Activated naive CD8-positive, alpha-beta T cell treated with anti-CD3 and anti-CD28 coated beads, Interleukin-2, amount 50 U/mL, for 24 hours (primary cell): ENCODE measurements around the gene SAMD4A.

Experiments
- ATAC-seq: fragments of 150-1000 bp; cut with Tn5 transposase; one replicate; pipeline ENCODE4 v1.10.0; 2021
- DNase-seq: peaks from one replicate; pipeline ENCODE4 v3.0.0; 2021
- H3K27ac Mint-ChIP-seq: one replicate; pipeline ENCODE4 v1.8.0; 2021; ENCODE audit warnings: mild to moderate bottlenecking, mixed read lengths
- H3K27me3 Mint-ChIP-seq: one replicate; pipeline ENCODE4 v1.8.0; 2021; ENCODE audit warnings: mixed read lengths
- H3K36me3 Mint-ChIP-seq: one replicate; pipeline ENCODE4 v1.8.0; 2021; ENCODE audit warnings: low read depth, mixed read lengths
- H3K4me1 Mint-ChIP-seq: one replicate; pipeline ENCODE4 v1.8.0; 2021; ENCODE audit warnings: mixed read lengths
- H3K4me3 Mint-ChIP-seq: one replicate; pipeline ENCODE4 v1.8.0; 2021; ENCODE audit warnings: mild to moderate bottlenecking, moderate library complexity, mixed read lengths
- H3K9me3 Mint-ChIP-seq: one replicate; pipeline ENCODE4 v1.8.0; 2021; ENCODE audit warnings: mixed read lengths

Gene SAMD4A

DNA sequence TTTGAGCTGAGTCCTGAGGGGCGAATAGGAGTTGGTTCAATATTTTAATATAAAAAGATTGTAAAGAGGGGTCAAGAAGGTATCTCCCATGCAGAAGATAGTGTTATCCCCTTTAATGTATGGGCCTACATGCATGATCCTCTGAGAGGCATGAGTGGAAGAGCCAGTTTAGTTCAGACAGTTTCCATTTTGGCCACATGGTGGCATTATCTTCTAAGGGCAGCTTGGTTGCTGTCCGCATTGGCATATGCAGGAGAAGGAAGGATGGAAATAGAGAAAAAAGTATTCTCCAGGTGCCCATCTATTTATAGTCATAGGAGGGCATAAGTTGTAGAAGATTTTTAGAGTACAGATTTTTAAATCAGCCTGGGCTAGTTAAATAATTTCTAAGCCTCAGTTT lies 5.4 kb downstream of the SAMD4A start:
- peaks cover 10% of the 10 kb centered on the region for H3K4me1 Mint-ChIP-seq
- H3K36me3 Mint-ChIP-seq: peaks cover 36% of the 10 kb centered on the region
- no peak for ATAC-seq
- no peak overlapping the region for H3K4me3 Mint-ChIP-seq
- peaks cover 10% of the 10 kb centered on the region for H3K27me3 Mint-ChIP-seq
- H3K9me3 Mint-ChIP-seq: peaks cover 18% of the 10 kb centered on the region
- DNase-seq: peak; percentile 36
- H3K27ac Mint-ChIP-seq: no peak overlapping the region

DNA sequence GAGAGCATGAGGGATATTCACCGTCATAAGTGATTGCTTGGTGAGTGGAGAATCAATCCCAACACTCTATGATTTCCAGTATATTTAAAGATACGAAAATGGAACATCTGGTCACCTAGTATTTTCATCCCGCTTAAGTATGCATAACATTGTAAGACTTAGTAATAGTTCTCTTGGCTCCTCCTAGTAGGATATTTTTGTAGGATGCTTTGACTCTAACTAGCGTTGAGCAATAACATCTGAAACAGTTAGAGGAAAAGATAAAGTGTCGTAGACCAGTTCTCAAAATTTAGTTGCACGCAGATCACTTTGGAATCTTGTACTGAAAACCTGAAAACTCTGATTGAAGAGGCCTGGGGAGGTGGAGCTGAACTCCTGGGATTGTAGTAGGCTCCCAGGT lies 7.6 kb downstream of the SAMD4A start:
- Mint-ChIP-seq H3K27ac (no peak overlapping the region), H3K36me3 (peaks cover 36% of the 10 kb centered on the region), H3K27me3 (peaks cover 4% of the 10 kb centered on the region), H3K9me3 (peaks cover 18% of the 10 kb centered on the region), H3K4me1 (no peaks in the 10 kb centered on the region), H3K4me3 (no peak overlapping the region)
- DNase-seq (no peak), ATAC-seq (no peak)

DNA sequence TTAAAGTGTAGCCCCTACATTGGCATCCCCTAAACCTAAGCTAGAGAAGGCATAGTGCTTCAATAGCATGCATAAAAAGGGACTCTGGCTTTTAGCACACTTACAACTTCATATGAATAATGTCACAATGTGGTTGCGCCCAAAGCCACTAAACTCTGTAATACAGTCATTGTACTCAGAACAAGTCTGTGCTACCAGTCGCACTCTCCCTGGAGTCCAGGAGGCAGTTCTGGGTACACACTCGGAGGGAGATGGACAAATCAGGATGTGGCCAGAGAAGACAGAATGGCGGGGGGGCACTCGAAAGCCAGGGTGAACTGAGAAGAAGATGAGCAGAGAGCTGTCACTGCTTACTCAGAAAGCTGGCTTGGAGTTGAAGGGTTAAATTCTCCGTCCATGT lies 10.6 kb downstream of the SAMD4A start:
- Mint-ChIP-seq H3K4me3 (no peak overlapping the region), H3K36me3 (peaks cover 24% of the 10 kb centered on the region), H3K27me3 (no peaks in the 10 kb centered on the region), H3K9me3 (peaks cover 10% of the 10 kb centered on the region), H3K4me1 (no peaks in the 10 kb centered on the region), H3K27ac (no peak overlapping the region)
- DNase-seq (no peak), ATAC-seq (no peak)

DNA sequence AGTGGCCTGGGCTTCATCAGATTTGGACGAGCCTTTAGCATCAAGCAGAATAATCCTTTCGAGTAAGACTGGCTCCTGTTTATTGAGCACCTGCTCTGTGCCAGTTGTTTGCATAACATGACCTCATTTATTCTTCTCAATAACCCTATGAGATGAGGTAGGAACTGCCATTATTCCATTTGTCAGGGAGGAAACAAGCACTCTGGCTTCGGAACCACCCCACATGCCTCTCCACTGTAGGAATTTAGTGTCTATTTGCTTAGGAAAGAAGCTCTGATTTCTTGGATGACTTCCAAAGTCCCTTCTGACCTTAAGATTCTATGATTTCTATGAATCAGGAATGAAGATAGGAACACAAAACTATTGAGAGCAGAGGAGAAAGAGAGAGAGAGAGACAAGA lies 11.0 kb downstream of the SAMD4A start:
- no peaks in the 10 kb centered on the region for H3K4me1 Mint-ChIP-seq
- no peaks in the 10 kb centered on the region for H3K27me3 Mint-ChIP-seq
- H3K36me3 Mint-ChIP-seq: peaks cover 21% of the 10 kb centered on the region
- DNase-seq: no peak
- ATAC-seq: no peak
- H3K4me3 Mint-ChIP-seq: no peak overlapping the region
- no peak overlapping the region for H3K27ac Mint-ChIP-seq
- H3K9me3 Mint-ChIP-seq: peaks cover 7% of the 10 kb centered on the region

DNA sequence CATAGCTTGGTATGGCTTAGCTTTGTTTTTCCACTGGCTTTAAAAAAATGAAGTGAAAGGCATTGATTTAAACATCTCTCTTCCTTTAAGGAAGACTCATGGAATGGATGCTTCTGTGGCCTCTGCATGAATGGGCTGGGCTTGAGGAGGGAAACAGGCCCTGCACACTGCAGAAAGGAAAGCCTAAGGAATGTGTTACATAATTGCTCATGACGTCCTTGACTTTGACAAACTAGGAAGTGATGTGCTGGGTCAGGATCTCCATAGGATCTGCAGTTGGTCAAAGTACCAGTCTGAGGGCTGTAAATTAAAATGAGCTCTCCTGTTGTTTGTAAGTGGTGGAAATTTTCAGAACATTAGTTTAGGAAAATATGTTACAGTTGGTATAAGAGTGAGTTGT lies 12.7 kb downstream of the SAMD4A start:
- Mint-ChIP-seq H3K36me3 (peaks cover 6% of the 10 kb centered on the region), H3K27me3 (no peaks in the 10 kb centered on the region), H3K4me3 (no peak overlapping the region), H3K4me1 (no peaks in the 10 kb centered on the region), H3K9me3 (no peaks in the 10 kb centered on the region), H3K27ac (no peak overlapping the region)
- DNase-seq (no peak), ATAC-seq (no peak)

DNA sequence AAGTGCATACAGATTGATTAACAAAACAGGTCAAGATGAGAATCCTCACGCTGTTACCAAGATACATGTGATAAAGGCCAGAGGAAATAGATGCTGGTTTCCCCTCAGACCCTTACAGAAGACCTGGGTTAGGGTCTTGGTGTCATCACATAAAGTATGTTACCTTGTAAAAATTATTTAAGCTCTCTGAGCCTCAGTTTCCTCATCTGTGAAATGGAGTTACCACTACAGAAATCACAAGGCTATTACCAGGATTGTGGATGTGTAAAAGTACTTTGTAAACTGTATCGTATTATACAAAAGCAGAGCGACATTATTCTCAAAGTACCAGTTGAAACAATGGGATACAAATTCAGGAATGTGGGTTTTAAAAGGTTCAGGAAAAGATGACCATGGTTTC lies 14.0 kb downstream of the SAMD4A start:
- H3K36me3 Mint-ChIP-seq: peaks cover 6% of the 10 kb centered on the region
- DNase-seq: no peak
- no peak overlapping the region for H3K27ac Mint-ChIP-seq
- H3K4me1 Mint-ChIP-seq: no peaks in the 10 kb centered on the region
- H3K4me3 Mint-ChIP-seq: no peak overlapping the region
- ATAC-seq: no peak
- H3K27me3 Mint-ChIP-seq: no peaks in the 10 kb centered on the region
- no peaks in the 10 kb centered on the region for H3K9me3 Mint-ChIP-seq

DNA sequence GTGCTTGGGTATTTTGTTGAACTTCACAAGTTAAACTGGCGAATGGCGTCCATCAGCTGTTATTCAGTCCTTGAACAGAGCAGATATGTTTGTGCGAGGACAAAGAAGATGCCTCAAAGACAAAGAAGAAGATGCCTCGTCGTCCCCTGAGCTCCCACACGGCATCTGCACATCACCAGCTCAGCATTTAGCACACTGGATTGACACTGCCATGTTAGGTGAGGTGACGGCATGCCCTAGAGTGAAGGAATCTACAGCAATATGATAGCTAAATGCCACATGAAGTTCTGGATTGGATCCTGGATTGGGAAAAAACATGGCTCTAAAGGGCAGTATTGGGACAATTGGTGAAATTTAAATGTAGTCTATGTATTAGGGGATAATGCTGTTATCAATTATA lies 15.4 kb downstream of the SAMD4A start:
- DNase-seq (no peak), ATAC-seq (no peak)
- H3K27me3 Mint-ChIP-seq: no peaks in the 10 kb centered on the region
- H3K27ac Mint-ChIP-seq: no peak overlapping the region
- H3K4me3 Mint-ChIP-seq: no peak overlapping the region
- H3K9me3 Mint-ChIP-seq: no peaks in the 10 kb centered on the region
- peaks cover 6% of the 10 kb centered on the region for H3K36me3 Mint-ChIP-seq
- H3K4me1 Mint-ChIP-seq: no peaks in the 10 kb centered on the region

DNA sequence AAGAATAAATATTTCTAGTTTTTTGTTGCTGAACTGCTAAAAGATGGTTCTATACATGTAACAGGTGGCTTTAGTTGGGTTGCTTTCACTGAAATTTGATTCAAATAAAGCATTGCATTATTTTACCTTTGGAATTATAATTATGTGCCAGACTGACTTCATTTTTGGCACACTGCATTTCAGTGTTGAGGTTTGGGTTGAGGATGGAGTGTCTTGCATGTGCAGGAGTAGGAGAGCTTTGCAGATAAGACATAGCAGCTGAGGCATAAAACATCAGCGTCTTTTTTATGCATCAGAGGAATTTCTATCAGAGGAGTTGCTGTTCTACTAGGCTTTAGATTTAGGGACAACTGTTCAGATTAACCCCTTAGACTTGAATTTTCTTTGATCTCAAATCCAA lies 17.2 kb downstream of the SAMD4A start:
- no peaks in the 10 kb centered on the region for H3K9me3 Mint-ChIP-seq
- no peaks in the 10 kb centered on the region for H3K27me3 Mint-ChIP-seq

DNA sequence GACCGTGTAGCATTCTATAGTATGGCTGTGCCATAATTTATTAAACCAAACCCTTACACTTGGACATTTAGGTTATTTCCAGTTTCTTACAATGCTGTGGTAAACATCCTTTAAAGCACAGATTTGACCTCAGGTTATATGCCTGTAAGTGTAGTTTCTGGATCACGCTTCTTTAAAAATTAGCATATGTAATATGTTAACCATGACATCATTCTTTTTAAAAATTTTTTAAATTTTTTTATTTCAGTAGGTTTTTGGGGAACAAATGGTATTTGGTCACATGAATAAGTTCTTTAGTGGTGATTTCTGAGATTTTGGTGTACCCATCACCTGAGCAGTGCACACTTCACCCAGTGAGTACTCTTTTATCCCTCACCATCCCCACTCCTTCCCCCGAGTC lies 18.3 kb downstream of the SAMD4A start:
- Mint-ChIP-seq H3K4me3 (no peak overlapping the region), H3K27me3 (no peaks in the 10 kb centered on the region), H3K9me3 (no peaks in the 10 kb centered on the region), H3K27ac (no peak overlapping the region), H3K36me3 (peaks cover 3% of the 10 kb centered on the region), H3K4me1 (peaks cover 8% of the 10 kb centered on the region)
- DNase-seq: no peak
- ATAC-seq: no peak

More for the DNA sequence above, 17.2 kb downstream of the SAMD4A start:
- Mint-ChIP-seq H3K4me1 (peaks cover 2% of the 10 kb centered on the region), H3K4me3 (no peak overlapping the region), H3K27ac (no peak overlapping the region), H3K36me3 (peaks cover 3% of the 10 kb centered on the region)
- ATAC-seq: no peak
- no peak for DNase-seq

DNA sequence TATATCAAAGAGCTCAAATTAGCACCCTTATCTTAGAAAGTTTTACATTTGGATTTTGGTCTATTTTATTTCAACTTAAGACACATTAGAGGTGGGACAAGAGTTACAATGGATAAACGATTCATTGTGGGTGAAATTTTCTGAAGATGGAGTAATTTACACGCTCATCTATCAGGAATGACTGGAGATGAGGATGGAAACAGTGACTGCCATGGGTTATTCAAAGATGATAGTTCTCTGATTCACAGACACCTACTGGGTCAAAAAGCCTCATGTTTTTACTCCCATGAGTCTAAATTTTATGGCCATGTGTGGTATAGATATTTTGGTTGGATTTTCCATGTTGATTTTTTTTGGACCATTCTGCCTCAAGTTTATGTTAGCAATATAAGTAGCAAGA lies 22.1 kb downstream of the SAMD4A start:
- ATAC-seq (peak; percentile 36), DNase-seq (no peak)
- no peak overlapping the region for H3K27ac Mint-ChIP-seq
- peaks cover 12% of the 10 kb centered on the region for H3K27me3 Mint-ChIP-seq
- H3K4me1 Mint-ChIP-seq: peaks cover 18% of the 10 kb centered on the region
- no peaks in the 10 kb centered on the region for H3K9me3 Mint-ChIP-seq
- no peak overlapping the region for H3K4me3 Mint-ChIP-seq
- H3K36me3 Mint-ChIP-seq: peaks cover 2% of the 10 kb centered on the region

DNA sequence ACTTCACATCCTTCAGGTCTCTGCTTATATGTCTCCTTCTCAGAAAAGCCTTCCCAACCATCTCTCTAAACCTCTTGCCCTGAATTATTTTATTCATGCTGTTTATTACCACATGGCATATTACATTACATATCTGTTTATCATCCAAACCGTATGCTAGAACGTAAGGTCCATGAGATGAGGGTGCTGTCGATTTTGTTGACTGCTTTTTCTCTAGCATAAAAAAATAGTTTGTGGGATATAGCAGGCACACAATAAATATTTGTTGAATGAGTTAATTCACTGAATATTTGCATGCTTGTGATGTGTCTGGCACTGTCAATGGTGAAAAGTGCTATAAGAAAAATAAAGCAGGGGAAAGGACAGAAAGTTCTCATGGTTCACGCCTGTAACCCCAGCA lies 22.9 kb downstream of the SAMD4A start:
- no peaks in the 10 kb centered on the region for H3K9me3 Mint-ChIP-seq
- peaks cover 3% of the 10 kb centered on the region for H3K36me3 Mint-ChIP-seq
- H3K4me1 Mint-ChIP-seq: peaks cover 22% of the 10 kb centered on the region
- ATAC-seq: no peak
- H3K27ac Mint-ChIP-seq: no peak overlapping the region
- DNase-seq: no peak
- peaks cover 12% of the 10 kb centered on the region for H3K27me3 Mint-ChIP-seq
- H3K4me3 Mint-ChIP-seq: no peak overlapping the region

DNA sequence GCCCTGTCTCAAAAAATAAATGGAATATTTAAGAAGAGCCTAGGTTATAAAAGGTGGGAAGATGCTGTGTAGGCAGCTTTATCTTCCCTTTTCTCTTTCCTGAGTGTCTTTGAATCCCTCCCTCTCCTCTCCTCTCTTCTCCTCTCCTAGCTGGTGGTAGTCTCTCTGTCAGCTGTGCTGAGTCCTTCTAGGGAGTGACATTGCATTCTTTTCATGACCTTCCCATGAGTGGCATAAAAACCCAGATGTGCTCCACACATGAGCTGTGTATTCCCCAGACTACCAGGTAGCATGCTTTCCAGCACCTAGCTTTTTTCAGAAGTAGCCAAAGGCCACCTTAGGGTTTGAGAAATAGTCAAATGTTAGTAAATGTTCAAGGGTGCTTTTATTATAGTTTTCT lies 23.6 kb downstream of the SAMD4A start:
- Mint-ChIP-seq H3K9me3 (no peaks in the 10 kb centered on the region), H3K27me3 (peaks cover 15% of the 10 kb centered on the region), H3K4me3 (no peak overlapping the region), H3K27ac (no peak overlapping the region), H3K36me3 (peaks cover 6% of the 10 kb centered on the region), H3K4me1 (peaks cover 24% of the 10 kb centered on the region)
- no peak for DNase-seq
- ATAC-seq: no peak

DNA sequence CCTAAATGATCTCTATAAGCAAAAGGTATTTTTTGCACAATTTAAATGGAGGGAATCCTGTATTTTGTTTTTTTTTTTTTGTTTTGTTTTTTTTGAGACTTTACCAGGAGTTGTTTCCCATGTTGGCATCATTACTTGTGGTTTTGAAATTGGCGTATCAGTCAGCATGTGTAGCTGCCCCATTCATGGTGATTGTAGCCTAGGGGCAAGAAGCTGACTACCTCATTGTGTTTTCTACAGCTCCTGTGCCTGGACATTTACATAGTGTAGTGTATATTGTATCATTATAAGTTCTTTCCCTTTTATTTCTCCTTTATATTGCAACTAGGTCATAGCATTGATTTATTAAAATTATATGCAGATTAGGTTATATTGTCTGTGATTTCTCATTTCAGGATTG lies 24.5 kb downstream of the SAMD4A start:
- Mint-ChIP-seq H3K27ac (no peak overlapping the region), H3K4me1 (peaks cover 24% of the 10 kb centered on the region), H3K36me3 (peaks cover 5% of the 10 kb centered on the region), H3K9me3 (no peaks in the 10 kb centered on the region), H3K27me3 (peaks cover 15% of the 10 kb centered on the region), H3K4me3 (no peak overlapping the region)
- ATAC-seq (no peak), DNase-seq (no peak)

DNA sequence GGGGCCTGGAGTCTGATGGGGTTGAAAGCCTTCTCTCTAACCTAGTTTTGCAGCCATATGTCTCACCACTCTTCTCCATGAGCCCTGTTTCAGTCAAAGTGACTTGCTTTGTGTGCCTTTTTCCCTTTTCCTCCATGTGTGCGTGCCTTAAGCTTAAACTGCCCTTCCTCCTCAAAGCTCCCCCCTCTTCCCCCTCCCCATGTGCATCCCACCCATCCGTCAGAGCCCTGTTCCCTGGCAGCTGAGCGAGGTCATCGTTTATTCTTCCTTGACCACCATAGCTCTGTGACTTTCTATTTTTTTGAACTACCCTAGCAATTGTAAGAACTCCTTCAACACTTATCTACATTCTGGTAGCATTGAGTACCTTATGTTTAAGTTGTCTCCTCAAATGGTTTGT lies 24.9 kb downstream of the SAMD4A start:
- ATAC-seq (no peak), DNase-seq (no peak)
- no peak overlapping the region for H3K4me3 Mint-ChIP-seq

DNA sequence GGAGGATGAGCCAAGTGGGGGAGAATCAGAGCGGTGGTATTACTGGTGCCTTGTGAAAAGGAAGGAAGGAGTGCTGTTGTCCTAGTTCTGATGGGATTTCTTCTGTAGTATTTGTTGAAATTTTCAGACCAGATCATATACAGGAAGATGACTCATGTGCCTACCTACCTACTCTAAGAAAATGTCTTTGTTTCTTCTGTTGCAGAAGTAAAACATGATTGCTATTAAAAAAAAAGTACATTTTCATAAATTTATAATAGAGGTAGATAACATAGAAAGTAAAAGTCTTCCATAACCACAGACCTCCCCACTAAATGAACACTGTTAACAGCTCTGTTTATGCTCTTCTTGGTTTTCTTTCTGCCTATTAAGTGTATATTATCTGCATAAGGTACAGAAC lies 26.9 kb downstream of the SAMD4A start:
- no peak overlapping the region for H3K27ac Mint-ChIP-seq
- peaks cover 24% of the 10 kb centered on the region for H3K4me1 Mint-ChIP-seq
- ATAC-seq (peak; percentile 28), DNase-seq (no peak)
- no peak overlapping the region for H3K4me3 Mint-ChIP-seq
- H3K27me3 Mint-ChIP-seq: peaks cover 15% of the 10 kb centered on the region
- H3K36me3 Mint-ChIP-seq: peaks cover 5% of the 10 kb centered on the region
- no peaks in the 10 kb centered on the region for H3K9me3 Mint-ChIP-seq

More for the DNA sequence above, 24.9 kb downstream of the SAMD4A start:
- Mint-ChIP-seq H3K9me3 (no peaks in the 10 kb centered on the region), H3K4me1 (peaks cover 24% of the 10 kb centered on the region), H3K27me3 (peaks cover 15% of the 10 kb centered on the region), H3K27ac (no peak overlapping the region), H3K36me3 (peaks cover 5% of the 10 kb centered on the region)

DNA sequence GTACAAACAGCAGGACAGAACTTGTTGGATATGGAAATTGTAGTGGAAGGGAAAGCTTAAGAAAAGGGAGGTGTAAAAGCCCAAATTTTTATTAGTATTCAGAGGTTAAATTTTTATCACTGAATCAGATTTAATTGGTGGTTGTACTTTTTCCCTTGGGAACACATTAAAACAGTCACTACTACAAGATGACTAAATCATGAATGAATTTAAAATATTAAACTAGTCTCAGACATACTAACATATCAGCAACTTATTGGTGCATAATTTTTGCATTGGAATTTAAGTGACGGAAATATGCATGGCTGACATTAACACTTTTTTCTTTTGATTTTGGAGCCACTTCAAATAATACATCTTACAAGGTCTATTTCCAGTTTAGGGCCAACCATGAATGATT lies 27.6 kb downstream of the SAMD4A start:
- DNase-seq (no peak), ATAC-seq (no peak)
- Mint-ChIP-seq H3K4me1 (peaks cover 18% of the 10 kb centered on the region), H3K27ac (no peak overlapping the region), H3K4me3 (no peak overlapping the region), H3K9me3 (no peaks in the 10 kb centered on the region), H3K27me3 (peaks cover 15% of the 10 kb centered on the region), H3K36me3 (peaks cover 5% of the 10 kb centered on the region)
